Measurements from ENCODE around the gene ADARB2. TPM values are rescaled to one million over a fixed set of nuclear protein-coding genes. Genes with fewer than 3 reads are reported as not detected.

ADARB2 gene
- total and polyA plus RNA-seq, 10 of the 15 experiments (the other 5 are each of a cell fraction or from before 2014, with no cell fraction given), result 0.02 to 4.1 (median 0.76) TPM

GRCh38 chr10:1488970-1489548 is 248.3 kb downstream of the ADARB2 start (continued):
- no peak for TF ChIP-seq ZNF274 (IDR thresholded peaks at IDR 0.05; ENCODE audit: insufficient read depth, insufficient read length)
- peak; percentile 36; the same call in 1 of the 2 replicates for TF ChIP-seq BCL11A (IDR thresholded peaks at IDR 0.05; ENCODE audit: low read depth, low read length)
- TF ChIP-seq NRF1 (conservative IDR thresholded peaks at IDR 0.05; ENCODE audit: low read depth, low read length), result no peak
- peak; percentile 59; the same call in 1 of the 2 replicates for TF ChIP-seq POLR2AphosphoS5 (IDR thresholded peaks at IDR 0.05; ENCODE audit: low read length)
- TF ChIP-seq NR2F1 (conservative IDR thresholded peaks at IDR 0.05), result no peak
- TF ChIP-seq ZNF384 (IDR thresholded peaks at IDR 0.05; ENCODE audit: borderline replicate concordance, low read depth, low read length), result no peak
- TF ChIP-seq FOXK2 (IDR thresholded peaks at IDR 0.05), result no peak
- no peak for TF ChIP-seq ATF7 (IDR thresholded peaks at IDR 0.05; ENCODE audit: low read depth)
- TF ChIP-seq, protein P1, sequence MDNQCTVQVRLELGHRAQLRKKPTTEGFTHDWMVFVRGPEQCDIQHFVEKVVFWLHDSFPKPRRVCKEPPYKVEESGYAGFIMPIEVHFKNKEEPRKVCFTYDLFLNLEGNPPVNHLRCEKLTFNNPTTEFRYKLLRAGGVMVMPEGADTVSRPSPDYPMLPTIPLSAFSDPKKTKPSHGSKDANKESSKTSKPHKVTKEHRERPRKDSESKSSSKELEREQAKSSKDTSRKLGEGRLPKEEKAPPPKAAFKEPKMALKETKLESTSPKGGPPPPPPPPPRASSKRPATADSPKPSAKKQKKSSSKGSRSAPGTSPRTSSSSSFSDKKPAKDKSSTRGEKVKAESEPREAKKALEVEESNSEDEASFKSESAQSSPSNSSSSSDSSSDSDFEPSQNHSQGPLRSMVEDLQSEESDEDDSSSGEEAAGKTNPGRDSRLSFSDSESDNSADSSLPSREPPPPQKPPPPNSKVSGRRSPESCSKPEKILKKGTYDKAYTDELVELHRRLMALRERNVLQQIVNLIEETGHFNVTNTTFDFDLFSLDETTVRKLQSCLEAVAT (IDR thresholded peaks at IDR 0.05), result no peak
- peak in 1 of 2 experiments; percentile 66; a peak in 1 of 4 replicates for TF ChIP-seq ETV6 (conservative IDR thresholded peaks at IDR 0.05 in 1 of 2, IDR thresholded peaks at IDR 0.05 in 1 of 2; ENCODE audit: borderline replicate concordance in 1 of 2, low read depth in 1 of 2)
- TF ChIP-seq RELA (IDR thresholded peaks at IDR 0.05; ENCODE audit: borderline replicate concordance, partially characterized antibody), result no peak
- TF ChIP-seq JUNB (IDR thresholded peaks at IDR 0.05), result no peak
- no peak for TF ChIP-seq YY1 (IDR thresholded peaks at IDR 0.05; ENCODE audit: low read depth, low read length)
- no peak for TF ChIP-seq TARDBP (IDR thresholded peaks at IDR 0.05; ENCODE audit: borderline replicate concordance)
- peak; percentile 28; the same call in 1 of the 2 replicates for TF ChIP-seq IKZF1 (conservative IDR thresholded peaks at IDR 0.05)
- TF ChIP-seq PML (IDR thresholded peaks at IDR 0.05; ENCODE audit: low read length), result no peak
- TF ChIP-seq RAD51 (IDR thresholded peaks at IDR 0.05), result peak; percentile 85
- peak; percentile 97 for TF ChIP-seq PAX5 (IDR thresholded peaks at IDR 0.05; ENCODE audit: borderline replicate concordance, low read depth, low read length)
- TF ChIP-seq ATF2 (IDR thresholded peaks at IDR 0.05; ENCODE audit: low read length), result peak; percentile 45; the same call in 1 of the 2 replicates
- TF ChIP-seq DPF2 (IDR thresholded peaks at IDR 0.05), result no peak
- TF ChIP-seq NFIC (IDR thresholded peaks at IDR 0.05; ENCODE audit: low read depth, low read length), result peak; percentile 62; the same call in 1 of the 2 replicates
- TF ChIP-seq, protein P2, sequence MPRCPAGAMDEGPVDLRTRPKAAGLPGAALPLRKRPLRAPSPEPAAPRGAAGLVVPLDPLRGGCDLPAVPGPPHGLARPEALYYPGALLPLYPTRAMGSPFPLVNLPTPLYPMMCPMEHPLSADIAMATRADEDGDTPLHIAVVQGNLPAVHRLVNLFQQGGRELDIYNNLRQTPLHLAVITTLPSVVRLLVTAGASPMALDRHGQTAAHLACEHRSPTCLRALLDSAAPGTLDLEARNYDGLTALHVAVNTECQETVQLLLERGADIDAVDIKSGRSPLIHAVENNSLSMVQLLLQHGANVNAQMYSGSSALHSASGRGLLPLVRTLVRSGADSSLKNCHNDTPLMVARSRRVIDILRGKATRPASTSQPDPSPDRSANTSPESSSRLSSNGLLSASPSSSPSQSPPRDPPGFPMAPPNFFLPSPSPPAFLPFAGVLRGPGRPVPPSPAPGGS (IDR thresholded peaks at IDR 0.05; ENCODE audit: borderline replicate concordance, insufficient read depth, low read depth, low read length, poor library complexity, severe bottlenecking), result peak; percentile 35
- TF ChIP-seq ZZZ3 (IDR thresholded peaks at IDR 0.05; ENCODE audit: control insufficient read depth, insufficient read length, low read depth), result no peak
- no peak for TF ChIP-seq MYB (IDR thresholded peaks at IDR 0.05; ENCODE audit: borderline replicate concordance, low read depth, low read length)
- no peak for TF ChIP-seq BCLAF1 (IDR thresholded peaks at IDR 0.05)
- no peak for TF ChIP-seq ZBED1 (IDR thresholded peaks at IDR 0.05; ENCODE audit: borderline replicate concordance)
- TF ChIP-seq SREBF1 (IDR thresholded peaks at IDR 0.05; ENCODE audit: low read length), result no peak

All from GM12878 (cell line).